GM12872 (cell line): ENCODE results near the gene HIGD1C.

ENCODE experiments used
- TF ChIP-seq, protein P1 (sequence below): IDR thresholded peaks from 3 replicates; pipeline ENCODE4 v1.5.1; 2011; ENCODE audit warnings: low read depth, mild to moderate bottlenecking, low read length, moderate library complexity; ENCODE audit not compliant: insufficient read depth

Gene HIGD1C

DNA sequence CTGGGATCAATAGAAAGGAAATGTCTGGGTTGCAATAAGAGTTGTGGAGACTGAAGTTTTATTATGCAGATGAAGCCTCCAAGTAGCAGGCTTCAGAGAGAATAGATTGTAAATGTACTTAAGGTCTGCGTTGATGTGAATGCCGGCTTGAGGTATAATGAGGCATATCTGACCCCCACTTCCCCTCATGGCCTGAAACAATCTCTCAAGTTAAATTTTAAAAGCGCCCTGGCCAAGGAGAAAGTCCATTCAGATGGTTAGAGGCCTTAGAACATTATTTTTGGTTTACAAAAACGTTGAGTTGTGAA lies 28.3 kb upstream of the HIGD1C start:
- TF ChIP-seq, protein P1, sequence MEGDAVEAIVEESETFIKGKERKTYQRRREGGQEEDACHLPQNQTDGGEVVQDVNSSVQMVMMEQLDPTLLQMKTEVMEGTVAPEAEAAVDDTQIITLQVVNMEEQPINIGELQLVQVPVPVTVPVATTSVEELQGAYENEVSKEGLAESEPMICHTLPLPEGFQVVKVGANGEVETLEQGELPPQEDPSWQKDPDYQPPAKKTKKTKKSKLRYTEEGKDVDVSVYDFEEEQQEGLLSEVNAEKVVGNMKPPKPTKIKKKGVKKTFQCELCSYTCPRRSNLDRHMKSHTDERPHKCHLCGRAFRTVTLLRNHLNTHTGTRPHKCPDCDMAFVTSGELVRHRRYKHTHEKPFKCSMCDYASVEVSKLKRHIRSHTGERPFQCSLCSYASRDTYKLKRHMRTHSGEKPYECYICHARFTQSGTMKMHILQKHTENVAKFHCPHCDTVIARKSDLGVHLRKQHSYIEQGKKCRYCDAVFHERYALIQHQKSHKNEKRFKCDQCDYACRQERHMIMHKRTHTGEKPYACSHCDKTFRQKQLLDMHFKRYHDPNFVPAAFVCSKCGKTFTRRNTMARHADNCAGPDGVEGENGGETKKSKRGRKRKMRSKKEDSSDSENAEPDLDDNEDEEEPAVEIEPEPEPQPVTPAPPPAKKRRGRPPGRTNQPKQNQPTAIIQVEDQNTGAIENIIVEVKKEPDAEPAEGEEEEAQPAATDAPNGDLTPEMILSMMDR = no peak

DNA sequence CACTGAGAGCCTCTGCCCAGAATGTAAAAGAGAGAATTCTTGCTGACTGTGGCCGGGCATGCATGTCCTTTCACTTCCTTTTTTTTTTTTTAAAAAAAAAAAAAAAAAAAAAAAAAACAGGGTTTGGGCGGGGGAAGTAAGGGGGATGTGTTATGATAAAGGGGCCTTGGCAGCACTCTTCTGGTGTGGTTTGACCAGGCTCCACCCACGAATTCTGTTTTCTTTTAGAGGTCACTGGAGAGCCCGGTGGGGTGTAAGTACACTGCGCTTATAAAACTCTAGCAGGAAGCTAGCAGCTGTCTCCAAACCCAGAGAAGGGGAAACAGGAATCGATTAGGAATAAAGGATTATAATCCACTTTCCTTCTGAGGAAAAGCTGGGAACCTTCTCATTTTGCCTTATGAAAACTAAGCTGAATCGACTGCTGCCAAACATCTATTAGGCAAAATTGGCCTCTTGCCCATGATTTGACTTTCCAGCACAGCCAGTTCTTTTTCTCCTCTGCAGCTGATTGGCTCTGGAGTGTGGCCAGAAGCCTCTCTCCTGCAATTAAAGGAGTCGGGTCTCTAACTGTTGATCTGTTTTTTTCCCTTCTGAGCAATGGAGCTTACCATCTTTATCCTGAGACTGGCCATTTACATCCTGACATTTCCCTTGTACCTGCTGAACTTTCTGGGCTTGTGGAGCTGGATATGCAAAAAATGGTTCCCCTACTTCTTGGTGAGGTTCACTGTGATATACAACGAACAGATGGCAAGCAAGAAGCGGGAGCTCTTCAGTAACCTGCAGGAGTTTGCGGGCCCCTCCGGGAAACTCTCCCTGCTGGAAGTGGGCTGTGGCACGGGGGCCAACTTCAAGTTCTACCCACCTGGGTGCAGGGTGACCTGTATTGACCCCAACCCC lies 27.7 kb upstream of the HIGD1C start:
- TF ChIP-seq, protein P1 = no peak

DNA sequence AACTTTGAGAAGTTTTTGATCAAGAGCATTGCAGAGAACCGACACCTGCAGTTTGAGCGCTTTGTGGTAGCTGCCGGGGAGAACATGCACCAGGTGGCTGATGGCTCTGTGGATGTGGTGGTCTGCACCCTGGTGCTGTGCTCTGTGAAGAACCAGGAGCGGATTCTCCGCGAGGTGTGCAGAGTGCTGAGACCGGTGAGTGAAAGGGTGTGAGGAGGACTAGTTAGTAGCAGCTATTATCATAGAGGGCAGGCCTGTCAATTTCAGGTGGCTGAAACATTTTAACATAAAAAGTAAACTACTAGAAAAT lies 27.0 kb upstream of the HIGD1C start:
- TF ChIP-seq, protein P1 = no peak

DNA sequence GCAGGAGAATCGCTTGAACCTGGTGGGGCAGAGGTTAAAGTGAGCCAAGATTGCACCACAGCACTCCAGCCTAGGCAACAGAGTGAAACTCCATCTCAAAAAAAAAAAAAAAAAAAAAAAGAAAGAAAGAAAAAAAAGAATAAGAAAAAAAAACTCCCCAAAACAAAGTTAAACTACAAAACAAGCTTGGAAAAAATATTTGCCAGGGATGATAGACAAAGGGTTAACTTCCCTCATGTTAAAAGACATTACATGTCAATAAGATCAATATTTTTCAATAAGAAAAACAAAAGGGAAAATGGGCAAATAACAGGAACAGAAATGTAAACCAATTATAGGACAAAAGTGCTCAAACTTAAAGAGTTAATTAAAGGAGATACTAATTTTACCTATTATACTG lies 26.4 kb upstream of the HIGD1C start:
- TF ChIP-seq, protein P1 = no peak

DNA sequence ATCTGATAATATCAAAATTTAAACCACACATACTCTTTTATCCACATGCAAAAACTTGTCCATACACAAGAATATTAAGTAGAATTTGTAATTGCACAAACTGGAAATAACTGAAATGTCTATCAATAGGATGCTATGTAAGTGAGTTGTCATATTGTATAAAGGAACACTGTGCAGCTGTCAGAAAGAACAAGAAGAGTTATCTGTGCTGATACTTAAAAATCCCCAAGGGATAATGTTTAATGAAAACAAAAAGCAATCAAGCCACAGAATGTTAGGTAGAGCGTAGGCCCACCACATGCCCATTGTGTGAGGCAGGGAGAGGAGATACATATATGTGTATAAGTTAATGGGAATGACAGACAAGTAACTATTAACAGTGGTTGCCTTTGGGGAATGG lies 25.9 kb upstream of the HIGD1C start:
- TF ChIP-seq, protein P1 = no peak

DNA sequence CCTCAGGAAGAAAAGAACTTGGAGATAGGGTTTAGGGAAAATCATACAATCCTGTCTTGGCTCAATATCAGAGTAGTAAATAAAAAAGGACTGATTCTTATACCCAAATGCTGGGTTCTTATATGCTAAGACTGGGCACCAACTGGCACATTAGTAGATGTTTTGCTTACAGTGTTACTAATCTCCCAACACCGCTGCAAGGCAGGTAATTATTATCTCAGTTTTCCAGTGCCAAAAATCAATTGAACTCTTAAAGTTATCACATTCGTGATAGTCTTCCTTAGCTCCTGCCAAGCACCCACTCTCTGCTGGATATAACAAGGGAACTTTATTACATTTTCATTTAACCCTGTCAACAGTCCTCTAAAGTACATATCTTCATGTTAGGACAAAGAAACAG lies 25.0 kb upstream of the HIGD1C start:
- TF ChIP-seq, protein P1 = no peak

DNA sequence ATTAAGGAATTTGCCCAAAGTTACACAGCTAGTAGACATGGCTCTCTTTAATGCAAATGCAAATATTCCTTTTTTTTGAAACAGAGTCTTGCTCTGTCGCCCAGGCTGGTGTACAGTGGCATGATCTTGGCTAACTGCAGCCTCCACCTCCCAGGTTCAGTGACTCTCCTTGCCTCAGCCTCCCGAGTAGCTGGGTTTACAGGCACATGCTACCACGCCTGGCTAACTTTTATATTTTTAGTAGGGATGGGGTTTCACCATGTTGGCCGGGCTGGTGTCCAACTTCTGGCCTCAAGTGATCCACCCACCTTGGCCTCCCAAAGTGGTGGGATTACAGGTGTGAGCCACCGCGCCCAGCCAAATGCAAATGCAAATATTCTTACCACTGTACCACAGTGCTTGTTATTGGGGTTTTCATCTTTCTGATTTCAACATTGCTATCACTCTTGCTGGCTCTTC lies 24.5 kb upstream of the HIGD1C start:
- TF ChIP-seq, protein P1 = no peak
